Activated CD8-positive, alpha-beta T cell treated with anti-CD3 and anti-CD28 coated beads for 36 hours (primary cell): ENCODE measurements around the gene TRPM3. TPM values are rescaled to one million over a fixed set of nuclear protein-coding genes. Genes with fewer than 3 reads are reported as not detected.

Experiments
- ATAC-seq: fragments of 200-7000 bp; cut with Tn5 transposase; one replicate; pipeline ENCODE4 v1.10.0; 2021; ENCODE audit warnings: mild to moderate bottlenecking, moderate library complexity
- CTCF ChIA-PET: fragments of 350-600 bp; sonication (Branson Sonifier 250); formaldehyde crosslinking; loops from one replicate; lab custom pipeline; 2021; ENCODE audit warnings: antibody characterized with exemption; lab: Charles Lee
- POLR2A ChIA-PET: fragments of 350-600 bp; sonication (Branson Sonifier 250); formaldehyde crosslinking; loops from one replicate; lab custom pipeline; 2021; ENCODE audit warnings: antibody characterized with exemption; lab: Charles Lee
- DNase-seq: peaks from one replicate; pipeline ENCODE4 v3.0.0-alpha.2; 2020
- H3K27ac Mint-ChIP-seq: one replicate; pipeline ENCODE4 v1.8.0; 2021; ENCODE audit warnings: mild to moderate bottlenecking, mixed read lengths
- H3K27me3 Mint-ChIP-seq: one replicate; pipeline ENCODE4 v1.8.0; 2021; ENCODE audit warnings: mixed read lengths
- H3K36me3 Mint-ChIP-seq: one replicate; pipeline ENCODE4 v1.8.0; 2021; ENCODE audit warnings: low read depth, mixed read lengths
- H3K4me1 Mint-ChIP-seq: one replicate; pipeline ENCODE4 v1.8.0; 2021; ENCODE audit warnings: low read depth, mixed read lengths
- H3K4me3 Mint-ChIP-seq: one replicate; pipeline ENCODE4 v1.8.0; 2021; ENCODE audit warnings: mild to moderate bottlenecking, moderate library complexity, mixed read lengths
- H3K9me3 Mint-ChIP-seq: one replicate; pipeline ENCODE4 v1.8.0; 2021; ENCODE audit warnings: mixed read lengths
- intact Hi-C: fragments of 100-400 bp; cut with micrococcal nuclease; formaldehyde crosslinking; loops from one replicate; pipeline ENCODE4 v1.10.0; 2022
- total RNA-seq, 2 experiments: library from RNA; stranded (reverse); gene quantifications; one replicate each; pipeline ENCODE4 v1.2.3, GENCODE V29; 2021
- TF ChIP-seq, protein P1 (sequence below): fragments of 200-600 bp; IDR thresholded peaks from one replicate; pipeline ENCODE4 v1.8.0; 2022; ENCODE audit warnings: antibody characterized with exemption, mild to moderate bottlenecking

The TRPM3 gene
- total RNA-seq, 2 experiments from 2014 or later = not detected

DNA sequence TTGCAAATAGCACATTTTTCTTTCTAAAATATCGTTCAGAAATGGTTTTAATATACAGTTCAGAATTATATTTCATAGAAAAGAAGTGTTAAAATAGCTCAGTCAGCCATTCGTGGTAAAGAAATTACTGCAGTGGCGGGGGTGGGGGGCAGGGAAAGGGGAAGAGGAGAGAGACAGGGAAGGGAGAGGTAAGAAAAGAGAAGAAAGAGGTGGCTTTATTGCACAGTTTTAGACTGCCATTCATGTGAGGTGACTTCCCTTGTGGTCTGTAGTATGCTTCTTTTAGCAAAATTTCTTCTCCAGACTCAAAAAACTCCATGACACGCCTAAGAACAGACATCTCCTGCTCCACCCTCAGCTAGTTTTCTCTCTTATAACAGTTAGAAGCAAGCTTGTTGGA lies 259.6 kb downstream of the TRPM3 start:
- no peaks in the 10 kb centered on the region for H3K36me3 Mint-ChIP-seq
- intact Hi-C loops = no loop called here
- no peaks in the 10 kb centered on the region for H3K9me3 Mint-ChIP-seq
- no peak overlapping the region for H3K4me3 Mint-ChIP-seq
- ChIA-PET CTCF (no interaction called here), POLR2A (no interaction called here)
- no peaks in the 10 kb centered on the region for H3K4me1 Mint-ChIP-seq
- ATAC-seq (no peak), DNase-seq (no peak)
- H3K27ac Mint-ChIP-seq = no peak overlapping the region
- TF ChIP-seq, protein P1, sequence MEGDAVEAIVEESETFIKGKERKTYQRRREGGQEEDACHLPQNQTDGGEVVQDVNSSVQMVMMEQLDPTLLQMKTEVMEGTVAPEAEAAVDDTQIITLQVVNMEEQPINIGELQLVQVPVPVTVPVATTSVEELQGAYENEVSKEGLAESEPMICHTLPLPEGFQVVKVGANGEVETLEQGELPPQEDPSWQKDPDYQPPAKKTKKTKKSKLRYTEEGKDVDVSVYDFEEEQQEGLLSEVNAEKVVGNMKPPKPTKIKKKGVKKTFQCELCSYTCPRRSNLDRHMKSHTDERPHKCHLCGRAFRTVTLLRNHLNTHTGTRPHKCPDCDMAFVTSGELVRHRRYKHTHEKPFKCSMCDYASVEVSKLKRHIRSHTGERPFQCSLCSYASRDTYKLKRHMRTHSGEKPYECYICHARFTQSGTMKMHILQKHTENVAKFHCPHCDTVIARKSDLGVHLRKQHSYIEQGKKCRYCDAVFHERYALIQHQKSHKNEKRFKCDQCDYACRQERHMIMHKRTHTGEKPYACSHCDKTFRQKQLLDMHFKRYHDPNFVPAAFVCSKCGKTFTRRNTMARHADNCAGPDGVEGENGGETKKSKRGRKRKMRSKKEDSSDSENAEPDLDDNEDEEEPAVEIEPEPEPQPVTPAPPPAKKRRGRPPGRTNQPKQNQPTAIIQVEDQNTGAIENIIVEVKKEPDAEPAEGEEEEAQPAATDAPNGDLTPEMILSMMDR = no peak
- no peaks in the 10 kb centered on the region for H3K27me3 Mint-ChIP-seq

DNA sequence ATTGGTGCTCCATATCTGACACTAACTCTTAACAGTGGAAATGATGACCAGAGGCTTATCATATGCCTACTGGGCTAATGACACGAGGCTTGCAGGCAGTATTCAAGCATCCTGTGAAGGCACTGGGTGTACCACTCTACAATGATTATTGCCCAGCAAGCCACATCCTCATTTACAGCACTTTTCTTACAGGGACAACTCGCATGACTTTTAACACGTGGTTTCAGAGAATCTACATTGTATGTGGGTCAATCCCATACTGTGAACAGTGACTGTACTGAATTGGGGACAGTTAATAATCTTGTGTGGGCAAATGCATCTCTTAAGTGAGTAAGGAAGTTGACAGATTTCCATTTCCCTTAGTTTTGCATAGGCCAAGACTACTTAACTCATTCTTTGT lies 260.0 kb downstream of the TRPM3 start:
- ATAC-seq (no peak), DNase-seq (no peak)
- intact Hi-C loops = no loop called here
- ChIA-PET POLR2A (no interaction called here), CTCF (no interaction called here)
- Mint-ChIP-seq H3K27ac (no peak overlapping the region), H3K4me1 (no peaks in the 10 kb centered on the region), H3K9me3 (no peaks in the 10 kb centered on the region), H3K4me3 (no peak overlapping the region), H3K36me3 (no peaks in the 10 kb centered on the region), H3K27me3 (no peaks in the 10 kb centered on the region)
- TF ChIP-seq, protein P1 = no peak

DNA sequence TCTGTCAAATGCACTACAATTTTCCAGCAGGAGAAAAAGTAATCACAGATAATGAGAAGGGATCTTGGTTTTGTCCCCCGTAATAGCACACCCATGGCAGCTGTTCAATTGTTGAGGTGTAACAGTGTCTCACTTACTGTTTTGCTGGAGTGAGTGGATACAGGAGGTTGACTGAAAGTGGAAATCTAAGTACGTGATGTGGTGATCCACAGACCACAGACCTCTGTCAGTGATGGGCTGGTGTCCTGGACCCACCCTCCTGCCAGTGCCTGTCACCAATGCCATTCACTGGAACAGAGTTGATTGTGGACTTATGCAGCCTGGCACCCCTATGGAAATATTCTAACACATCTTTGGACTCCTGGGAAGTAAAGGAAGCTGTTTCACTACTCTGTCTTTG lies 261.7 kb downstream of the TRPM3 start:
- no peaks in the 10 kb centered on the region for H3K9me3 Mint-ChIP-seq
- no peaks in the 10 kb centered on the region for H3K36me3 Mint-ChIP-seq
- ChIA-PET CTCF (no interaction called here), POLR2A (no interaction called here)
- TF ChIP-seq, protein P1 = no peak
- no peak for ATAC-seq
- H3K27me3 Mint-ChIP-seq = no peaks in the 10 kb centered on the region
- H3K4me3 Mint-ChIP-seq = no peak overlapping the region
- no peak overlapping the region for H3K27ac Mint-ChIP-seq
- H3K4me1 Mint-ChIP-seq = no peaks in the 10 kb centered on the region
- intact Hi-C loops = no loop called here
- no peak for DNase-seq

DNA sequence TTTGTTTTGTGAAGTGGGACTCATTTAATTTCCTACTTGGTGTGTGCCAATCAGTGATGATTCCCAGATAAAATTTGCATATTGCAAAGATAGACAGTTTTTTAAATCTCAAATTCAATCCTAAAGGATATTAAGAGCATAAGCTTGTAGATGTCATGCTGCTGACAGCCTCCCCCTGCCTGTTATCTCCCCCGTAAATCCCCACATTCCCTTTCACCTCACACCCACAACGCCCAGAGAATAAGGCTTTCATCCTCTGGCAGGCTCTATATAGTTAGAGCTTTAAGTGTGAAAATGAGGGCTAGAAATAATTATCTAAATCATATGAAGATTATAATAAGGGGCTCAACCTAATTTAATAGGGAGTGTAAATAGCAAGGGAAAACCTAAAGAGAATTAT lies 265.0 kb downstream of the TRPM3 start:
- no peak overlapping the region for H3K4me3 Mint-ChIP-seq
- intact Hi-C loops = no loop called here
- CTCF ChIA-PET = no interaction called here
- DNase-seq (no peak), ATAC-seq (no peak)
- H3K9me3 Mint-ChIP-seq = no peaks in the 10 kb centered on the region
- TF ChIP-seq, protein P1 = no peak
- no peaks in the 10 kb centered on the region for H3K4me1 Mint-ChIP-seq
- no peaks in the 10 kb centered on the region for H3K36me3 Mint-ChIP-seq
- H3K27me3 Mint-ChIP-seq = no peaks in the 10 kb centered on the region
- POLR2A ChIA-PET = no interaction called here
- H3K27ac Mint-ChIP-seq = no peak overlapping the region

DNA sequence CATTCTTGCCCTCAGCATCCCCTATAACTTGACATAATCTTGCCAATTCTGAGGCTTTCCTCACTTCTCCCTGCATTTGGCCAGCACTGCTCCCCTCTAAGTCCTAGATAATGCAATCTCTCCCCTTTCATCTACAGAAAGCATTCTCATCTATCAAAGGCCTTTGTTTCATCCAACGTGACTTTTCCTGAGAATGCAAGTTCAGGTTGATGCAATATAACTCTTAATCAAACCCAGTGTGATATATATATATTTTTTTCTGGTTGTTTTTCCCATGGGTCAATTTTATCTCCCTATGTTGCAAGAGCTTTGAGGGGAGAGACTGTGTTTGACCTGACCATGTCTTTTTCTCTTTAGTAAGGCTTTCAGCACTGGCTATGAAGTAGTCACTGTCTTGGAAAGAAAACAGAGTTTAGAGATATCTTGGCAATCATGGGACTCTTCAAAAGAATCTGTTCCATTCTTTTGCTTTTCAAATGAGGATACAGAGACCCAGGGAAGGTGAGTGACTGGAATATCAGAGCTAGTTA lies 268.6 kb downstream of the TRPM3 start:
- CTCF ChIA-PET = no interaction called here
- no peak overlapping the region for H3K4me3 Mint-ChIP-seq
- H3K4me1 Mint-ChIP-seq = no peaks in the 10 kb centered on the region
- POLR2A ChIA-PET = no interaction called here
- no peaks in the 10 kb centered on the region for H3K36me3 Mint-ChIP-seq
- ATAC-seq = no peak
- TF ChIP-seq, protein P1 = no peak
- intact Hi-C loops = no loop called here
- peaks cover 2% of the 10 kb centered on the region for H3K27me3 Mint-ChIP-seq
- no peaks in the 10 kb centered on the region for H3K9me3 Mint-ChIP-seq
- no peak overlapping the region for H3K27ac Mint-ChIP-seq
- DNase-seq = no peak
